Measurements from ENCODE around the gene CAPN1.
A peak's percentile ranks its signal among the peaks of the same experiment; 100 is the strongest.

CAPN1 gene

DNA sequence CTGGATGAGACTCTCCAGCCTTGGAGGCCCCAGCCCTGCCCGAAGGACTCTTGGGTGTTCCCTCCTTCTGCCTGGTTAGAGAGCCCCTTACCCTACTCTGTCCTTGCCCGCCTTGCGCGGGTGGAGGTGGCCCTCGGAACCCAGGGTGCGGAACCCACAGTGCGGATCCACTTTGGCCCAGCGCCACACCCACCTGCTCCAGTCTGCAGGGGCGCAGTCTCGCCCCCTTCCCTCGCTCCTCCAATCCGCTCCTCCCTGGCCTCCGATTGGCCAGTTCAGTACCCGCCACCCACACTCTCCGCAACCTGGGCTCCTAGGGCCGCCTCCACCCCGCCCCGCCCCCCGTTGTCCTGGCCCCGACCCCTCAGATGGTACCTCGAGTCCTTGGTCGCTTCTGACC lies 2.4 kb downstream of the CAPN1 start:
- TF ChIP-seq, protein P1, sequence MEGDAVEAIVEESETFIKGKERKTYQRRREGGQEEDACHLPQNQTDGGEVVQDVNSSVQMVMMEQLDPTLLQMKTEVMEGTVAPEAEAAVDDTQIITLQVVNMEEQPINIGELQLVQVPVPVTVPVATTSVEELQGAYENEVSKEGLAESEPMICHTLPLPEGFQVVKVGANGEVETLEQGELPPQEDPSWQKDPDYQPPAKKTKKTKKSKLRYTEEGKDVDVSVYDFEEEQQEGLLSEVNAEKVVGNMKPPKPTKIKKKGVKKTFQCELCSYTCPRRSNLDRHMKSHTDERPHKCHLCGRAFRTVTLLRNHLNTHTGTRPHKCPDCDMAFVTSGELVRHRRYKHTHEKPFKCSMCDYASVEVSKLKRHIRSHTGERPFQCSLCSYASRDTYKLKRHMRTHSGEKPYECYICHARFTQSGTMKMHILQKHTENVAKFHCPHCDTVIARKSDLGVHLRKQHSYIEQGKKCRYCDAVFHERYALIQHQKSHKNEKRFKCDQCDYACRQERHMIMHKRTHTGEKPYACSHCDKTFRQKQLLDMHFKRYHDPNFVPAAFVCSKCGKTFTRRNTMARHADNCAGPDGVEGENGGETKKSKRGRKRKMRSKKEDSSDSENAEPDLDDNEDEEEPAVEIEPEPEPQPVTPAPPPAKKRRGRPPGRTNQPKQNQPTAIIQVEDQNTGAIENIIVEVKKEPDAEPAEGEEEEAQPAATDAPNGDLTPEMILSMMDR (IDR thresholded peaks at IDR 0.05; ENCODE audit: low read depth, low read length) = no peak
- TF ChIP-seq, protein P2, sequence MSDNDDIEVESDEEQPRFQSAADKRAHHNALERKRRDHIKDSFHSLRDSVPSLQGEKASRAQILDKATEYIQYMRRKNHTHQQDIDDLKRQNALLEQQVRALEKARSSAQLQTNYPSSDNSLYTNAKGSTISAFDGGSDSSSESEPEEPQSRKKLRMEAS (IDR thresholded peaks at IDR 0.05; ENCODE audit: low read depth, low read length) = no peak
- no peak for TF ChIP-seq POLR2A (IDR thresholded peaks at IDR 0.05; ENCODE audit: extremely low read depth, insufficient read length)
- no peak for TF ChIP-seq MYC (IDR thresholded peaks at IDR 0.05; ENCODE audit: low read depth, low read length)
- no peak for DNase-seq (ENCODE audit: low read depth)
- H3K4me3 ChIP-seq (ENCODE audit: low read depth, low read length) = no peak overlapping the region

- no peak overlapping the region for H3K4me3 ChIP-seq (ENCODE audit: low read depth, low read length)
- DNase-seq (ENCODE audit: low read depth) = no peak
- TF ChIP-seq, protein P1 (IDR thresholded peaks at IDR 0.05; ENCODE audit: low read depth, low read length) = no peak
- TF ChIP-seq POLR2A (IDR thresholded peaks at IDR 0.05; ENCODE audit: extremely low read depth, insufficient read length) (no peak), MYC (IDR thresholded peaks at IDR 0.05; ENCODE audit: low read depth, low read length) (no peak)
- TF ChIP-seq, protein P2 (IDR thresholded peaks at IDR 0.05; ENCODE audit: low read depth, low read length) = no peak
Observed at GRCh38 chr11:65185171-65185570, 3.4 kb downstream of the CAPN1 start.

DNA sequence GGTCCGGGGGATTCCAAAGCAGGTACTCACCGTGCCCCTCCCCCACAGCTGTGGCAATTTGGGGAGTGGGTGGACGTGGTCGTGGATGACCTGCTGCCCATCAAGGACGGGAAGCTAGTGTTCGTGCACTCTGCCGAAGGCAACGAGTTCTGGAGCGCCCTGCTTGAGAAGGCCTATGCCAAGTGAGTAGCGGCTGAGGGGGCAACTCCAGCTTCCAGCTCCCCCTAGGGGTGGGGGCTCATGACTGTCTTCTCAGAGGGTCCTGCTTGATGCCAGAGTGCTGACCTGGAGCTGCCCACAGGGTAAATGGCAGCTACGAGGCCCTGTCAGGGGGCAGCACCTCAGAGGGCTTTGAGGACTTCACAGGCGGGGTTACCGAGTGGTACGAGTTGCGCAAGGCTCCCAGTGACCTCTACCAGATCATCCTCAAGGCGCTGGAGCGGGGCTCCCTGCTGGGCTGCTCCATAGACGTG lies 4.2 kb downstream of the CAPN1 start:
- TF ChIP-seq, protein P2 (IDR thresholded peaks at IDR 0.05; ENCODE audit: low read depth, low read length) = no peak
- TF ChIP-seq, protein P1 (IDR thresholded peaks at IDR 0.05; ENCODE audit: low read depth, low read length) = peak; percentile 46
- no peak for TF ChIP-seq MYC (IDR thresholded peaks at IDR 0.05; ENCODE audit: low read depth, low read length)
- peak; percentile 41 for DNase-seq (ENCODE audit: low read depth)
- no peak overlapping the region for H3K4me3 ChIP-seq (ENCODE audit: low read depth, low read length)

- TF ChIP-seq, protein P1 (IDR thresholded peaks at IDR 0.05; ENCODE audit: low read depth, low read length) = no peak
- no peak for TF ChIP-seq MYC (IDR thresholded peaks at IDR 0.05; ENCODE audit: low read depth, low read length)
- TF ChIP-seq, protein P2 (IDR thresholded peaks at IDR 0.05; ENCODE audit: low read depth, low read length) = no peak
- TF ChIP-seq POLR2A (IDR thresholded peaks at IDR 0.05; ENCODE audit: extremely low read depth, insufficient read length) = no peak
- no peak for DNase-seq (ENCODE audit: low read depth)
- H3K4me3 ChIP-seq (ENCODE audit: low read depth, low read length) = no peak overlapping the region
Observed at GRCh38 chr11:65186701-65187100, 5.0 kb downstream of the CAPN1 start.

DNA sequence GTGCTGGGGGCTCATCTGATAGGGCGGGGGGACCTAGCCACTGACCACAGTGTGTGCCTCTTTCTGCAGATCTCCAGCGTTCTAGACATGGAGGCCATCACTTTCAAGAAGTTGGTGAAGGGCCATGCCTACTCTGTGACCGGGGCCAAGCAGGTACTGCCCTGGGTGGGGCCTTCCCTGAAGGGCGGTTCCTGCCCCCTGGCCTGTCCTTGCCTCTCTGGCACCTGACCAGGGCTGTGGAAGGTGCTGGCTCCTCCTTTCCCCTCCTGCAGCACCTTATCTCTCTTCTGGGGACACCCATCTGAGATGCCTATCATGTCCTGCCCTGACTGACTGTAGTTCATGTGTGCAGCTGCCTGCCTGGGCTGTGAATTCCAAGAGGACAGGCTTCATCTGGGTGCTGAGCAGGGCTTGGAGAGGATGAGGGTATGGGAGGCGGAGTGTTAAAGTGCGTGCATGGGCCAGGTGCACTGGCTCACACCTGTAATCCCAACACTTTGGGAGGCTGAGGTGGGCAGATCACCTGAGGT lies 5.5 kb downstream of the CAPN1 start:
- H3K4me3 ChIP-seq (ENCODE audit: low read depth, low read length) = no peak overlapping the region
- no peak for TF ChIP-seq MYC (IDR thresholded peaks at IDR 0.05; ENCODE audit: low read depth, low read length)
- TF ChIP-seq POLR2A (IDR thresholded peaks at IDR 0.05; ENCODE audit: extremely low read depth, insufficient read length) = no peak
- TF ChIP-seq, protein P2 (IDR thresholded peaks at IDR 0.05; ENCODE audit: low read depth, low read length) = no peak
- TF ChIP-seq, protein P1 (IDR thresholded peaks at IDR 0.05; ENCODE audit: low read depth, low read length) = no peak
- DNase-seq (ENCODE audit: low read depth) = no peak
